ENCODE data around the gene ORMDL1.

GRCh38 chr2:189772212-189772611 is 11.9 kb downstream of the ORMDL1 start:
- TF ChIP-seq CTCF (IDR thresholded peaks at IDR 0.05; ENCODE audit: poor library complexity) (no peak), EZH2 (IDR thresholded peaks at IDR 0.05; ENCODE audit: borderline replicate concordance) (no peak)
